IMR-90 (cell line): ENCODE results near the gene ZNF768. TPM values are rescaled to one million over a fixed set of nuclear protein-coding genes. Genes with fewer than 3 reads are reported as not detected.

ENCODE experiments used
- ATAC-seq: fragments of 200-7000 bp; cut with Tn5 transposase; 2 replicates; pipeline ENCODE4 v1.9.1; 2020; ENCODE audit warnings: low read depth, mild to moderate bottlenecking, moderate library complexity
- BruUV-seq: library from RNA; stranded (reverse); fragments of 400-500 nt; replicated peaks from 2 replicates; lab custom pipeline; 2021; lab: Mats Ljungman, UMichigan
- CTCF ChIA-PET: fragments of 300-600 bp; formaldehyde crosslinking; extraction: SDS; loops from one replicate; lab custom pipeline; 2021; ENCODE audit warnings: antibody characterized with exemption; lab: Yijun Ruan, JAX
- POLR2A ChIA-PET: fragments of 300-600 bp; sonication (Branson Sonifier 250); formaldehyde crosslinking; loops from one replicate; lab custom pipeline; 2022; ENCODE audit warnings: antibody characterized with exemption; ENCODE audit not compliant: unreplicated experiment; lab: Charles Lee
- DNase-seq: peaks from one replicate; pipeline ENCODE4 v3.0.0; 2013
- H2AFZ ChIP-seq: replicated peaks from 2 replicates; pipeline ENCODE3; 2013; ENCODE audit warnings: low read length, mild to moderate bottlenecking; ENCODE audit not compliant: poor library complexity
- H2AK5ac ChIP-seq: 2 replicates; pipeline ENCODE4 v1.6.1; 2013; ENCODE audit warnings: low read depth, low read length, inconsistent platforms
- H2AK9ac ChIP-seq: replicated peaks from 2 replicates; pipeline ENCODE3; 2013; ENCODE audit warnings: mild to moderate bottlenecking, low read depth, low read length, moderate library complexity; ENCODE audit not compliant: poor library complexity
- H2BK120ac ChIP-seq: 2 replicates; pipeline ENCODE4 v1.6.1; 2013; ENCODE audit warnings: low read depth, low read length, inconsistent platforms
- H2BK15ac ChIP-seq: 3 replicates; pipeline ENCODE4 v1.6.1; 2013; ENCODE audit warnings: low read depth, low read length, inconsistent platforms
- H2BK20ac ChIP-seq: 2 replicates; pipeline ENCODE4 v1.6.1; 2013; ENCODE audit warnings: low read depth, mild to moderate bottlenecking, inconsistent platforms, low read length, moderate library complexity
- H2BK5ac ChIP-seq: 2 replicates; pipeline ENCODE4 v1.6.1; 2013; ENCODE audit warnings: mild to moderate bottlenecking, low read depth, low read length, inconsistent platforms; ENCODE audit not compliant: poor library complexity, severe bottlenecking
- H3K14ac ChIP-seq: replicated peaks from 2 replicates; pipeline ENCODE4 v1.6.1; 2013; ENCODE audit warnings: low read depth, low read length, inconsistent platforms
- H3K18ac ChIP-seq: 2 replicates; pipeline ENCODE4 v1.6.1; 2013; ENCODE audit warnings: low read depth, low read length, control low read depth
- H3K23ac ChIP-seq: 2 replicates; pipeline ENCODE4 v1.6.1; 2013; ENCODE audit warnings: low read depth, low read length, inconsistent platforms
- H3K27ac ChIP-seq: 2 replicates; pipeline ENCODE4 v1.5.1; 2013; ENCODE audit warnings: mild to moderate bottlenecking, control low read depth, low read length; ENCODE audit not compliant: insufficient read depth
- H3K27me3 ChIP-seq: 2 replicates; pipeline ENCODE4 v1.6.1; 2013; ENCODE audit warnings: low read length; ENCODE audit not compliant: control insufficient read depth, insufficient read depth
- H3K36me3 ChIP-seq: 2 replicates; pipeline ENCODE4 v1.6.1; 2013; ENCODE audit warnings: low read length, mixed read lengths; ENCODE audit not compliant: control insufficient read depth, insufficient read depth
- H3K4ac ChIP-seq: 2 replicates; pipeline ENCODE4 v1.6.1; 2013; ENCODE audit warnings: low read depth, low read length, inconsistent platforms
- H3K4me1 ChIP-seq: 2 replicates; pipeline ENCODE4 v1.6.1; 2013; ENCODE audit warnings: low read length, mixed read lengths; ENCODE audit not compliant: control insufficient read depth, insufficient read depth
- H3K4me2 ChIP-seq: 2 replicates; pipeline ENCODE4 v1.6.1; 2013; ENCODE audit warnings: low read depth, mild to moderate bottlenecking, control low read depth, low read length, moderate library complexity
- H3K4me3 ChIP-seq: 2 replicates; pipeline ENCODE4 v1.5.1; 2013; ENCODE audit warnings: low read depth, mild to moderate bottlenecking, control low read depth, low read length, moderate library complexity; ENCODE audit not compliant: insufficient read depth
- H3K56ac ChIP-seq: 2 replicates; pipeline ENCODE4 v1.6.1; 2013; ENCODE audit warnings: low read length, inconsistent platforms; ENCODE audit not compliant: insufficient read depth; ENCODE audit errors: extremely low read depth
- H3K79me1 ChIP-seq, 2 experiments: 2 replicates each; pipeline ENCODE4 v1.6.1; 2013; ENCODE audit warnings: low read length in 2 of 2, inconsistent platforms in 1 of 2, low read depth in 1 of 2
- H3K9ac ChIP-seq: 2 replicates; pipeline ENCODE4 v1.6.1; 2013; ENCODE audit warnings: low read depth, low read length, control low read depth
- H3K9me1 ChIP-seq: 2 replicates; pipeline ENCODE4 v1.6.1; 2013; ENCODE audit warnings: low read length, inconsistent platforms; ENCODE audit not compliant: insufficient read depth
- H3K9me3 ChIP-seq: 2 replicates; pipeline ENCODE4 v1.6.1; 2013; ENCODE audit warnings: low read length; ENCODE audit not compliant: control insufficient read depth, insufficient read depth
- H4K20me1 ChIP-seq: 2 replicates; pipeline ENCODE4 v1.6.1; 2013; ENCODE audit warnings: low read length, inconsistent platforms; ENCODE audit not compliant: insufficient read depth
- H4K5ac ChIP-seq: 2 replicates; pipeline ENCODE4 v1.6.1; 2013; ENCODE audit warnings: mild to moderate bottlenecking, low read depth, low read length, control low read depth
- H4K8ac ChIP-seq, 2 experiments: 2 replicates each; pipeline ENCODE4 v1.6.1; 2013; ENCODE audit warnings: low read depth in 2 of 2, low read length in 2 of 2, control low read depth in 1 of 2, inconsistent platforms in 1 of 2
- H4K91ac ChIP-seq: 2 replicates; pipeline ENCODE4 v1.6.1; 2013; ENCODE audit warnings: low read depth, low read length, inconsistent platforms; ENCODE audit not compliant: insufficient read depth
- BHLHE40 ChIP-seq: fragments of 150-350 bp; IDR thresholded peaks from 2 replicates; pipeline ENCODE4 v1.6.1; 2016; ENCODE audit warnings: mild to moderate bottlenecking, low read depth, low read length
- FOS ChIP-seq: fragments of 150-350 bp; IDR thresholded peaks from 2 replicates; pipeline ENCODE4 v1.6.1; 2016; ENCODE audit warnings: low read depth, low read length
- MXI1 ChIP-seq: IDR thresholded peaks from 2 replicates; pipeline ENCODE4 v1.6.1; 2012; ENCODE audit warnings: low read depth, mild to moderate bottlenecking, low read length, moderate library complexity, borderline replicate concordance
- WGBS, 2 experiments: methylation state at CpG; one replicate each; pipeline versions ENCODE4 v1.1.5 to v1.1.7; 2013; ENCODE audit warnings: missing lambda C conversion rate in 2 of 2; ENCODE audit not compliant: insufficient read length in 1 of 2; ENCODE audit errors: extremely low coverage in 2 of 2; 5-methylcytosine and 5-hydroxymethylcytosine counted together
- dilution Hi-C: fragments of 300-500 bp; cut with HindIII; formaldehyde crosslinking; loops from one replicate; pipeline ENCODE4 v1.14.3; 2018; ENCODE audit warnings: low sequenced_read_pairs; ENCODE audit not compliant: unreplicated experiment
- in situ Hi-C: fragments of 300-500 bp; cut with MboI; formaldehyde crosslinking; loops from 3 replicates; pipeline ENCODE4 v1.14.3; 2019; ENCODE audit warnings: low sequenced_read_pairs, inconsistent platforms, mixed read lengths
- intact Hi-C: fragments of 100-400 bp; cut with micrococcal nuclease; formaldehyde crosslinking; loops from 2 replicates; pipeline ENCODE4 v1.10.0; 2022
- polyA plus RNA-seq, 3 experiments: library from polyadenylated mRNA; depleted of rRNA; stranded (reverse); fragments of >200 nt; gene quantifications; 2 replicates each; pipeline ENCODE4 v1.2.3, GENCODE V29; 2012; ENCODE audit warnings: low replicate concordance in 1 of 3
- total RNA-seq: library from RNA; depleted of rRNA; stranded (reverse); fragments of >200 nt; gene quantifications from 2 replicates; pipeline ENCODE4 v1.2.3, GENCODE V29; 2012

ZNF768 gene
- total and polyA plus RNA-seq, 2 of the 4 experiments (the other 2 are of a cell fraction): 9.3 to 22.1 TPM

GRCh38 chr16:30515275-30515674 is 11.1 kb downstream of the ZNF768 start:
- TF ChIP-seq FOS (no peak), MXI1 (no peak), BHLHE40 (no peak)
- H3K56ac ChIP-seq: no peak overlapping the region
- POLR2A ChIA-PET: no interaction called here
- 67% methylated on average over 1 of the region's 2 CpGs; no CpG with 5 or more reads in 1 of the 2 experiments for WGBS, 2 experiments
- peaks cover 38% of the 10 kb centered on the region; the same call in 1 of the 2 replicates for H3K27me3 ChIP-seq
- H3K9me3 ChIP-seq: no peaks in the 10 kb centered on the region
- no peak overlapping the region for H3K4me2 ChIP-seq
- no peak overlapping the region for H3K27ac ChIP-seq
- H3K9me1 ChIP-seq: no peaks in the 10 kb centered on the region
- in situ Hi-C loops (no loop called here), intact Hi-C loops (no loop called here), dilution Hi-C loops (no loop called here)
- H4K91ac ChIP-seq: no peak overlapping the region
- ATAC-seq (no peak), DNase-seq (no peak)
- no peak overlapping the region for H2BK15ac ChIP-seq
- H4K8ac ChIP-seq: no peak overlapping the region
- no peak overlapping the region for H2AFZ ChIP-seq
- no peak overlapping the region for H3K18ac ChIP-seq
- no peaks in the 10 kb centered on the region for H3K4me1 ChIP-seq
- H2BK120ac ChIP-seq: no peak overlapping the region
- H3K79me1 ChIP-seq: no peaks in the 10 kb centered on the region
- no peak overlapping the region for H2BK20ac ChIP-seq
- H4K5ac ChIP-seq: no peak overlapping the region
- no peak overlapping the region for H2AK5ac ChIP-seq
- no TSS peak for BruUV-seq
- no peak overlapping the region for H3K23ac ChIP-seq
- H3K4me3 ChIP-seq: no peak overlapping the region
- H2AK9ac ChIP-seq: no peak overlapping the region
- no peak overlapping the region for H3K14ac ChIP-seq
- H3K36me3 ChIP-seq: no peaks in the 10 kb centered on the region
- H3K9ac ChIP-seq: no peak overlapping the region
- no peak overlapping the region for H3K4ac ChIP-seq
- no peak overlapping the region for H2BK5ac ChIP-seq
- CTCF ChIA-PET: no interaction called here
- no peaks in the 10 kb centered on the region for H4K20me1 ChIP-seq
